SH-SY5Y (cell line): ENCODE data around the gene TXLNB.

ENCODE experiments used
- GATA2 ChIP-seq: IDR thresholded peaks from 2 replicates; pipeline ENCODE4 v1.6.1; 2011; ENCODE audit warnings: mild to moderate bottlenecking, low read depth, low read length
- GATA3 ChIP-seq: IDR thresholded peaks from 2 replicates; pipeline ENCODE4 v1.6.1; 2011; ENCODE audit warnings: low read depth, mild to moderate bottlenecking, low read length, moderate library complexity

The TXLNB gene

GRCh38 chr6:139323511-139324300 lies 31.9 kb upstream of the TXLNB start:
- no peak for TF ChIP-seq GATA2
- TF ChIP-seq GATA3, result no peak

GRCh38 chr6:139320081-139320480 lies 28.3 kb upstream of the TXLNB start:
- TF ChIP-seq GATA3 (no peak), GATA2 (no peak)

DNA sequence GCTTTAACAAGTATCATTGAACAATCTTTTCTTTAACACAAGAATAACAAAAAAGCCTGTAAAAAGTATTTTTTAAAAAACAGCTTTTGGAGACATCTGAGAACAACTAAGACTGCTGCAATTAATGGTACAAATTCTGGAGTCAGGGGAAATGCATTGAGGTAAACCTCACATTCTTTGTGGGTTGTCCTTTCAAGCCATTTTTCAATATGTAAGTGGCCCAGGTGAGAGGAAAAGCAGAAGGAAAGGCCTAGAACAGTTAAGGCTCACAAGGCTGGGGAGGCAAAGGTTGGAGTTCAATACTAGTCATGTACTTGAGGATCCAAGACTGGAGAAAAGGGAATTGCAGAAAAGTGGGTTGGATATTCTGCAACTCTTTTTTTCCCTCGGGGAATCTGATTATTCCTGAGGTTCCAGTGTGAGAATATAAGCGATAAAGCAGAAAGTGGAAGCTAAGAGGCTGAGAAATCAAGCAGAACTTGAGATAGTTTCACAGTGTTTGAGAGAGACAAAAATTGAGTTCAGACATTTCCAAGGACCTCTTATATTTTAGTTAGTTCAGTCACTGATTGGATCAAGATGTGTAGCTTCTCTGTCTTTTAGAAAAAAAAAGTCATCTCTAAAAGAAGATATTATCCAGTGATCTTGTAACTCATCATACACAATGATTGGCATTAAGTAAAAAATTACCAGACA lies 25.0 kb upstream of the TXLNB start:
- no peak for TF ChIP-seq GATA3
- TF ChIP-seq GATA2, result no peak

- TF ChIP-seq GATA3 (no peak), GATA2 (no peak)
Measured at GRCh38 chr6:139313784-139314545, 22.2 kb upstream of the TXLNB start.

- TF ChIP-seq GATA3, result no peak
- no peak for TF ChIP-seq GATA2
Measured at GRCh38 chr6:139313229-139313628, 21.4 kb upstream of the TXLNB start.

DNA sequence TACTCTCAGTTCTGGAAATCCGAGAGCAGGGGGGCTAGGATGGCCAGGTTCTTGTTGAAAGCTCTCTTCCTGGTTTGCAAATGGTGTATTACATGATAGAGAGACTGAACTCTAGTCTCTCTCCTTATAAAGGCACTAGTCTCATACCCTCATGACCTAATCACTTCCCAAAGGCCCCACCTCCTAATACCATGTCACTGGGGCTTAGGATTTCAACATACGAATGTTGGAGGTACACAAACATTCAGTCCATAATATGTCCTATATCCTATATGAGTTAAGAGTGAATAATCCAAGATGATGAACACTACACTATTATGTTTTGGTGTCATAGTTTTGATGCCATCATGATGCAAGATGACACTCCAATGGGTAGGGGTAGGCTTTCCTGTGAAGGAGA lies 20.0 kb upstream of the TXLNB start:
- no peak for TF ChIP-seq GATA2
- no peak for TF ChIP-seq GATA3

GRCh38 chr6:139308936-139309603 lies 17.3 kb upstream of the TXLNB start:
- no peak for TF ChIP-seq GATA3
- TF ChIP-seq GATA2, result no peak

- TF ChIP-seq GATA2 (no peak), GATA3 (no peak)
Measured at GRCh38 chr6:139308286-139308916, 16.6 kb upstream of the TXLNB start.

DNA sequence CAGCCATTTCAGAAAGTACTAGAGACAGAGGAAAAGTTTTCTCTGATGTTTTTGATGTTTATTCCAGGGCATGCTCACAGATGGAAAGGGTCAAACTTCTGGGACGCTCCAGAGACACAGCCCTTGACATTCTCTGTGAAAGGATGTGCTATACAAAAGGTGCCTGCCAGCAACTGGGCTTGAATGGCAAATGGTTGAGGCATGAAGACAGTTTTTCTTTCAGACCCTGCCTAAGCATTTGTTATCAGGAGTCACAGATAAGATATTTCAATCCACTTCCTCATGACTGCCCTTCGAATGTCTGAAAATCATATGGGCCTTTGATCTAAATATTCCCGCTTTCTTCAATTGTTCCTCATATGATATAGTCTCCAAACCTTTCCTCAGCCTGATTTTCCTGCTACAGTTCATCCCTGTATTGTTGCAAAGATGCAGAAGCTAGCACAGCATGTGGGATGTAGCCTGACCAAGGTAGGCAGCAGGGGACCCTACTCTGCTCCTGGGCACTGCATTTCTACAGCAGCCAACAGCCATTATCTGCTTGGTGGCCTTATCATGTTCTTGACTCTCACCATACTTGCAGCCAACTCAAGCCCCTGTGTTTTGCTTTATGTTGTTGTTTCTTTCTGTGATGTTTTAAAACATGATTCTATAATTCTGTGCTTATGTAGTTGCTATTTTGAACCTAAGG lies 14.6 kb upstream of the TXLNB start:
- no peak for TF ChIP-seq GATA2
- TF ChIP-seq GATA3, result no peak

- TF ChIP-seq GATA2, result no peak
- TF ChIP-seq GATA3, result no peak
Measured at GRCh38 chr6:139303185-139303584, 11.4 kb upstream of the TXLNB start.

GRCh38 chr6:139297921-139298320 lies 6.1 kb upstream of the TXLNB start:
- TF ChIP-seq GATA2 (no peak), GATA3 (no peak)

GRCh38 chr6:139296927-139297326 lies 5.1 kb upstream of the TXLNB start:
- no peak for TF ChIP-seq GATA3
- TF ChIP-seq GATA2, result no peak

GRCh38 chr6:139295901-139296300 lies 4.1 kb upstream of the TXLNB start:
- TF ChIP-seq GATA3 (no peak), GATA2 (no peak)

- TF ChIP-seq GATA2 (no peak), GATA3 (no peak)
Measured at GRCh38 chr6:139294090-139294489, 2.3 kb upstream of the TXLNB start.
